Measurements from ENCODE around the gene BICDL1. TPM values are rescaled to one million over a fixed set of nuclear protein-coding genes. Genes with fewer than 3 reads are reported as not detected.
A peak's percentile ranks its signal among the peaks of the same experiment; 100 is the strongest.

Gene BICDL1
- polyA plus RNA-seq, 1 of the 3 experiments (the other 2 are of a cell fraction) = 0.35 TPM

GRCh38 chr12:120095331-120095730 is 106.3 kb downstream of the BICDL1 start:
- TF ChIP-seq NRF1 (IDR thresholded peaks at IDR 0.05; ENCODE audit: low read depth, low read length) (no peak), SMC3 (IDR thresholded peaks at IDR 0.05; ENCODE audit: low read depth, low read length) (no peak), RCOR1 (IDR thresholded peaks at IDR 0.05; ENCODE audit: low read length) (no peak), TAF1 (IDR thresholded peaks at IDR 0.05; ENCODE audit: borderline replicate concordance, low read depth, low read length) (no peak), GATA2 (CRISPR knock-in tag; IDR thresholded peaks at IDR 0.05) (no peak), RFX5 (IDR thresholded peaks at IDR 0.05; ENCODE audit: low read length) (no peak)
- TF ChIP-seq, protein P1, sequence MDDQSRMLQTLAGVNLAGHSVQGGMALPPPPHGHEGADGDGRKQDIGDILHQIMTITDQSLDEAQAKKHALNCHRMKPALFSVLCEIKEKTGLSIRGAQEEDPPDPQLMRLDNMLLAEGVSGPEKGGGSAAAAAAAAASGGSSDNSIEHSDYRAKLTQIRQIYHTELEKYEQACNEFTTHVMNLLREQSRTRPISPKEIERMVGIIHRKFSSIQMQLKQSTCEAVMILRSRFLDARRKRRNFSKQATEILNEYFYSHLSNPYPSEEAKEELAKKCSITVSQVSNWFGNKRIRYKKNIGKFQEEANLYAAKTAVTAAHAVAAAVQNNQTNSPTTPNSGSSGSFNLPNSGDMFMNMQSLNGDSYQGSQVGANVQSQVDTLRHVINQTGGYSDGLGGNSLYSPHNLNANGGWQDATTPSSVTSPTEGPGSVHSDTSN (IDR thresholded peaks at IDR 0.05) = no peak
- TF ChIP-seq, protein P2, sequence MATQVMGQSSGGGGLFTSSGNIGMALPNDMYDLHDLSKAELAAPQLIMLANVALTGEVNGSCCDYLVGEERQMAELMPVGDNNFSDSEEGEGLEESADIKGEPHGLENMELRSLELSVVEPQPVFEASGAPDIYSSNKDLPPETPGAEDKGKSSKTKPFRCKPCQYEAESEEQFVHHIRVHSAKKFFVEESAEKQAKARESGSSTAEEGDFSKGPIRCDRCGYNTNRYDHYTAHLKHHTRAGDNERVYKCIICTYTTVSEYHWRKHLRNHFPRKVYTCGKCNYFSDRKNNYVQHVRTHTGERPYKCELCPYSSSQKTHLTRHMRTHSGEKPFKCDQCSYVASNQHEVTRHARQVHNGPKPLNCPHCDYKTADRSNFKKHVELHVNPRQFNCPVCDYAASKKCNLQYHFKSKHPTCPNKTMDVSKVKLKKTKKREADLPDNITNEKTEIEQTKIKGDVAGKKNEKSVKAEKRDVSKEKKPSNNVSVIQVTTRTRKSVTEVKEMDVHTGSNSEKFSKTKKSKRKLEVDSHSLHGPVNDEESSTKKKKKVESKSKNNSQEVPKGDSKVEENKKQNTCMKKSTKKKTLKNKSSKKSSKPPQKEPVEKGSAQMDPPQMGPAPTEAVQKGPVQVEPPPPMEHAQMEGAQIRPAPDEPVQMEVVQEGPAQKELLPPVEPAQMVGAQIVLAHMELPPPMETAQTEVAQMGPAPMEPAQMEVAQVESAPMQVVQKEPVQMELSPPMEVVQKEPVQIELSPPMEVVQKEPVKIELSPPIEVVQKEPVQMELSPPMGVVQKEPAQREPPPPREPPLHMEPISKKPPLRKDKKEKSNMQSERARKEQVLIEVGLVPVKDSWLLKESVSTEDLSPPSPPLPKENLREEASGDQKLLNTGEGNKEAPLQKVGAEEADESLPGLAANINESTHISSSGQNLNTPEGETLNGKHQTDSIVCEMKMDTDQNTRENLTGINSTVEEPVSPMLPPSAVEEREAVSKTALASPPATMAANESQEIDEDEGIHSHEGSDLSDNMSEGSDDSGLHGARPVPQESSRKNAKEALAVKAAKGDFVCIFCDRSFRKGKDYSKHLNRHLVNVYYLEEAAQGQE (IDR thresholded peaks at IDR 0.05; ENCODE audit: low read depth, low read length) = no peak
- POLR2A ChIA-PET = no interaction called here
- peak overlapping the region in 1 of 2 experiments; percentile 96; a peak in 2 of 4 replicates for H3K27ac ChIP-seq (ENCODE audit: low read depth in 2 of 2, low read length in 1 of 2)
- no peaks in the 10 kb centered on the region for H3K9me2 ChIP-seq
- peaks cover 0 to 57% of the 10 kb centered on the region in 2 experiments; a peak in 1 of 4 replicates for H3K4me1 ChIP-seq (ENCODE audit: control insufficient read depth in 1 of 2, insufficient read depth in 2 of 2, low read depth in 1 of 2, low read length in 1 of 2)
- no peak for DNase-seq
- H3K36me3 ChIP-seq (replicated peaks in 1 of 2; ENCODE audit: control insufficient read depth in 1 of 2, insufficient read depth in 2 of 2, low read length in 1 of 2) = peaks cover 0 to 48% of the 10 kb centered on the region in 2 experiments
- H3K27me3 ChIP-seq (ENCODE audit: insufficient read depth) = no peaks in the 10 kb centered on the region
- no peak overlapping the region for H3K9ac ChIP-seq
- CTCF ChIA-PET = interaction anchor here (2.3 kb wide), 1 partner anchor 15 kb away, joined by 7 read pairs; no protein-coding TSS in a partner anchor
- H4K20me1 ChIP-seq (ENCODE audit: insufficient read depth) = peaks cover 15% of the 10 kb centered on the region
- H3K9me3 ChIP-seq = no peaks in the 10 kb centered on the region
- no peaks in the 10 kb centered on the region for H3F3A ChIP-seq (replicated peaks; ENCODE audit: insufficient read depth)
- H2AFZ ChIP-seq (ENCODE audit: low read depth) = no peak overlapping the region
- 97% methylated on average over 4 of the region's 13 CpGs for WGBS (ENCODE audit: low lambda C conversion rate)
- H3K4me2 ChIP-seq = no peak overlapping the region
- H3K4me3 ChIP-seq (ENCODE audit: low read depth in 2 of 2, low read length in 1 of 2) = no peak overlapping the region
- H3K79me2 ChIP-seq (ENCODE audit: insufficient read depth) = peaks cover 19% of the 10 kb centered on the region

DNA sequence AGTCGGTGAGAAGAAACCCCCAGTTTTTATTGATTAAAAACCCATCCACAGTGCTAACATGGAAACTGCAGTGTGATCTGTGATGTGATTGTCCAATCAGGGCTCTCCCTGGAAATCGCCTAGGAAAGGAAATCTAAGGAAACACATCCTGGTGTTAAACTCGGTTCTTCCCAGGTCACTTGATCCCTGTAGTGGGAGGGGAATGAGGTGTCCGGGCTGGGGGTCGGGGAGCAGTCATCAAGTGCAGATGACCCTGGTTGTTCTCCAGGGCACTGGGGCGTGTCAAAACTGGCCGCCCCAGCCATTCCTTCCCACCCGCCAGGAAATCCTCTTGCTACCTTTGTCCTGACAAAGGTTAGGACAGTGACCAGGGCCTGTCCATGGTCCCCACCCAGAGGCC is 106.7 kb downstream of the BICDL1 start:
- WGBS (ENCODE audit: low lambda C conversion rate) = 88% methylated on average over 2 of the region's 8 CpGs
- H3K36me3 ChIP-seq (replicated peaks in 1 of 2; ENCODE audit: control insufficient read depth in 1 of 2, insufficient read depth in 2 of 2, low read length in 1 of 2) = peaks cover 0 to 51% of the 10 kb centered on the region in 2 experiments
- no peak for TF ChIP-seq EP300 (IDR thresholded peaks at IDR 0.05; ENCODE audit: borderline replicate concordance in 1 of 2, low read depth in 1 of 2, low read length in 1 of 2)
- TF ChIP-seq JUND (IDR thresholded peaks at IDR 0.05) = no peak
- H4K20me1 ChIP-seq (ENCODE audit: insufficient read depth) = peaks cover 19% of the 10 kb centered on the region
- H3K27me3 ChIP-seq (ENCODE audit: insufficient read depth) = no peaks in the 10 kb centered on the region
- no peak for DNase-seq
- H3K9ac ChIP-seq = no peak overlapping the region
- CTCF ChIA-PET = interaction anchor here (2.3 kb wide), 1 partner anchor 15 kb away, joined by 7 read pairs; no protein-coding TSS in a partner anchor
- H3K9me2 ChIP-seq = no peaks in the 10 kb centered on the region
- POLR2A ChIA-PET = no interaction called here
- no peak overlapping the region for H3K4me2 ChIP-seq
- H3K4me1 ChIP-seq (ENCODE audit: control insufficient read depth in 1 of 2, insufficient read depth in 2 of 2, low read depth in 1 of 2, low read length in 1 of 2) = peaks cover 0 to 61% of the 10 kb centered on the region in 2 experiments; a peak in 1 of 4 replicates
- H2AFZ ChIP-seq (ENCODE audit: low read depth) = no peak overlapping the region
- no peak overlapping the region for H3K4me3 ChIP-seq (ENCODE audit: low read depth in 2 of 2, low read length in 1 of 2)
- H3K9me3 ChIP-seq = no peaks in the 10 kb centered on the region
- H3K27ac ChIP-seq (ENCODE audit: low read depth in 2 of 2, low read length in 1 of 2) = peak overlapping the region in 1 of 2 experiments; percentile 96; a peak in 1 of 4 replicates
- peaks cover 23% of the 10 kb centered on the region for H3K79me2 ChIP-seq (ENCODE audit: insufficient read depth)
- no peaks in the 10 kb centered on the region for H3F3A ChIP-seq (replicated peaks; ENCODE audit: insufficient read depth)
